AG10803 (cell line): Measurements from ENCODE around the gene ICOS.
"Not testable (repeated sequence)": the region's sequence is repeated elsewhere in the genome, so short reads cannot be mapped to it uniquely, and the experiment has no call there.

Experiments
- DNase-seq: peaks from one replicate; pipeline ENCODE4 v3.0.0; 2010; ENCODE audit warnings: low read depth
- H3K4me3 ChIP-seq: 2 replicates; pipeline ENCODE4 v1.5.1; 2011; ENCODE audit warnings: mild to moderate bottlenecking, low read length, control low read depth
- CTCF ChIP-seq: conservative IDR thresholded peaks from 2 replicates; pipeline ENCODE4 v1.5.1; 2011; ENCODE audit warnings: mild to moderate bottlenecking, low read length, control low read depth, inconsistent platforms

Gene ICOS

GRCh38 chr2:203934711-203935438 lies 1.7 kb upstream of the ICOS start:
- no peak for TF ChIP-seq CTCF
- H3K4me3 ChIP-seq = no peak overlapping the region
- no peak for DNase-seq

GRCh38 chr2:203935568-203935967 lies 995 bp upstream of the ICOS start:
- DNase-seq = no peak
- no peak for TF ChIP-seq CTCF
- H3K4me3 ChIP-seq = no peak overlapping the region

- no peak for TF ChIP-seq CTCF
- DNase-seq = no peak
- H3K4me3 ChIP-seq = no peak overlapping the region
Observed at GRCh38 chr2:203936949-203937348, 386 bp downstream of the ICOS start.

GRCh38 chr2:203937788-203938187 lies 1.2 kb downstream of the ICOS start:
- no peak for TF ChIP-seq CTCF
- no peak overlapping the region for H3K4me3 ChIP-seq
- no peak for DNase-seq

GRCh38 chr2:203940039-203940438 lies 3.5 kb downstream of the ICOS start:
- no peak for TF ChIP-seq CTCF
- H3K4me3 ChIP-seq = no peak overlapping the region
- DNase-seq = no peak

- DNase-seq, H3K4me3 ChIP-seq: not testable (repeated sequence)
Observed at GRCh38 chr2:203943493-203944382, 7.2 kb downstream of the ICOS start.

GRCh38 chr2:203948733-203949132 lies 12.2 kb downstream of the ICOS start:
- no peak for TF ChIP-seq CTCF
- H3K4me3 ChIP-seq = no peak overlapping the region
- no peak for DNase-seq
